ENCODE data around the gene CASZ1. TPM values are rescaled to one million over a fixed set of nuclear protein-coding genes. Genes with fewer than 3 reads are reported as not detected.

CASZ1 gene
- total RNA-seq, 4 donors from 2014 or later = 5.2 to 38.5 (median 18.7) TPM

DNA sequence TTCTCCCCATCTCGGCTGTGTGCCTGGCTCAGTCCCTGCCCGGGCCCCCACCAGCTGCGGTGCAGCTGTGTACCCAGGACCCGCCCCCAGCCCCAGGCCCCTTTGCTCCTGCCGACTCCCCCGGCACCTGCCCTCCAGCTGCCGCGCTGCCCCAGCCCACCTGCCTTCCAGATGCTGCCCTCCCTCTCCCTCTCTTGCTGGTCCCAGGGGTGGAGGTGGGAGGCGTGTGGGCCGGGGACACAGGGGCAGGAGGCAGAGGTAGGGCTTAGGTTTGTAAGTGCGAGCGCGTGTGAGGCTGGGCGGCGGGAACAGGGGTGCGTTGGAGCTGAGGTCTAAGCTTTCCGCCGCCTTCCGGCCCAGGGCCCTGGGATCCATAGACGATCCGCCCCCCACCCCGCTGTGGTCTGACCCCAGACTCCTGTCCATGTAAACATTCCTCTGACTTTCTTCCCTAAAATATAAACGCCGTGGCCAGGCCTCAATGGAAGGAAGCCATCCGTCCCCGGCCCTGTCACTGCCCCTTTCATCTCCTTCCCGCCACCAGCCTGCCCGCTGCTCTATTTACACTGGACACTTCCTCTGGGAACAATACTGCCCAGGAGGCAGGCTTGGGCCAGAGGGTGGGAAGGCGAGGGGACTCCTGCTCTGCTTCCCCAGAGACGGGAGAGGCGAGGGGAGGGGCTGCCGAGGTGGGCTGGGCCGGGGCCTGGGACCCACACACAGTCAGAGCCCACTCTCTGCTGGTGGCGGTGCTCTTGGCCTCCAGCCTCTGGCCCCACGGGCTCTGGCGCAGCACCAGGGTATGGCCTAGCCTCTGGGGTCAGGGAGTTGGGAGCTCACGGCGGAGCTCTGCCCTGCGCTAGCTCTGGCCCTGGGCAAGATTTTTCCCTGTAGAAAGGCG is 128.3 kb downstream of the CASZ1 start:
- DNase-seq = no peak
- Histone ChIP-seq H3K36me3 (no peaks in the 10 kb centered on the region), H3K4me1 (peaks cover 47 to 69% of the 10 kb centered on the region in 2 donors), H3K4me3 (replicated peaks in 1 of 3) (no peak overlapping the region), H3K27me3 (no peaks in the 10 kb centered on the region), H3K27ac (peak overlapping the region in 1 of 3 donors; percentile 90), H3K9me3 (no peaks in the 10 kb centered on the region)
- intact Hi-C loops (cut with DNase I) = no loop called here
- 76 to 88% methylated on average over 19 to 27 of the region's 40 CpGs for WGBS, 2 donors
- TF ChIP-seq, protein P1, sequence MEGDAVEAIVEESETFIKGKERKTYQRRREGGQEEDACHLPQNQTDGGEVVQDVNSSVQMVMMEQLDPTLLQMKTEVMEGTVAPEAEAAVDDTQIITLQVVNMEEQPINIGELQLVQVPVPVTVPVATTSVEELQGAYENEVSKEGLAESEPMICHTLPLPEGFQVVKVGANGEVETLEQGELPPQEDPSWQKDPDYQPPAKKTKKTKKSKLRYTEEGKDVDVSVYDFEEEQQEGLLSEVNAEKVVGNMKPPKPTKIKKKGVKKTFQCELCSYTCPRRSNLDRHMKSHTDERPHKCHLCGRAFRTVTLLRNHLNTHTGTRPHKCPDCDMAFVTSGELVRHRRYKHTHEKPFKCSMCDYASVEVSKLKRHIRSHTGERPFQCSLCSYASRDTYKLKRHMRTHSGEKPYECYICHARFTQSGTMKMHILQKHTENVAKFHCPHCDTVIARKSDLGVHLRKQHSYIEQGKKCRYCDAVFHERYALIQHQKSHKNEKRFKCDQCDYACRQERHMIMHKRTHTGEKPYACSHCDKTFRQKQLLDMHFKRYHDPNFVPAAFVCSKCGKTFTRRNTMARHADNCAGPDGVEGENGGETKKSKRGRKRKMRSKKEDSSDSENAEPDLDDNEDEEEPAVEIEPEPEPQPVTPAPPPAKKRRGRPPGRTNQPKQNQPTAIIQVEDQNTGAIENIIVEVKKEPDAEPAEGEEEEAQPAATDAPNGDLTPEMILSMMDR (IDR thresholded peaks at IDR 0.05) = no peak
- TF ChIP-seq POLR2A (IDR thresholded peaks at IDR 0.05) = no peak

DNA sequence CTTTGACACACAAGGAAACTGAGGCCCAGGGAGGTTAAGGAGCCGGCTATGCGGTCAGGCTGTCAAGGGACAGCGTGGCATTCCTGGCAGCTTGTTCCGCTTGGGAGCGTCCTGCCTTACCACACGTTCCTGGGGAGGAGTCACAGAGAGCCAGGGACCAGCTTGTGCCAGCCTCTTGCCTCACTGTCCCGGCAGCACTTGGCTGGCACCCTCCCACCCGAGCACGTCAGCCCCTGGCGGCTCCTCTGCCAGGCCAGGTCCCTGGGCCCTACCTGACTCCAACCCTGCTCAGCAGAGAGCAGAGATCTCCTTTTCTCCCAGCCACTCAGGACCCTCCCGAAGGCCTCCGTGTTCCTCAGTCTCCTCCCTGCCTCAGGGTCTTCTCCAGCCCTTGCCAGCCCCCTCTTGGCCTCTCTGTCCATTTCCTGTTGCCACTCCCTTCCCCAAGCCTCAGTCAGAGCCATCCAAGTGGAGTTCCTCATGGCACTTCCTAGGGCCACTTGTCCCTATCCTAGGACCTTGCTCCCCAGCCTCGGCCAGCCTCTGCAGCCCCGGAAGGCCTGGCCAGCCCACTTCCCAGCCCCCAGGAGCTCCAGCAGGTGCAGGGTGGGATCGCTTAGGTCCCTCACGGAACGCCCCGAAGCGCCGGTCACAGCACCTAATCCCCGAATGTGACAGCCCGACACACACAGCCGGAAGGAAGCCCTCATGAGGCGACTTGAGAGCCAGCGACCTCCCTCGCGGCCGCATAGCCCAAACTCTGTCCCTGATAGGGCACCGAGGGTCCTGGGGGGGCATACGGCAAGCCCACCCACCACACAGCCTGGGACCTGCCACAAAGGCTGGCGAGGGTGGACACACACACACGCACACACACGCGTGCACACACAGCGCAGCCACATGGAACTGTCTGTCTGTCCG is 130.3 kb downstream of the CASZ1 start:
- intact Hi-C loops (cut with DNase I) = no loop called here
- Histone ChIP-seq H3K36me3 (no peaks in the 10 kb centered on the region), H3K9me3 (no peaks in the 10 kb centered on the region), H3K27ac (peak overlapping the region; percentile 85 to 90 (median 88)), H3K27me3 (no peaks in the 10 kb centered on the region), H3K4me1 (peaks cover 31 to 52% of the 10 kb centered on the region in 2 donors), H3K4me3 (replicated peaks in 1 of 3) (no peak overlapping the region)
- peak in 1 of 2 donors; percentile 60 for TF ChIP-seq POLR2A (IDR thresholded peaks at IDR 0.05)
- TF ChIP-seq, protein P1 (IDR thresholded peaks at IDR 0.05) = peak in 2 of 6 experiments; percentile 32
- WGBS, 2 donors = 66 to 68% methylated on average over 21 to 27 of the region's 36 CpGs
- DNase-seq = peak; percentile 98

DNA sequence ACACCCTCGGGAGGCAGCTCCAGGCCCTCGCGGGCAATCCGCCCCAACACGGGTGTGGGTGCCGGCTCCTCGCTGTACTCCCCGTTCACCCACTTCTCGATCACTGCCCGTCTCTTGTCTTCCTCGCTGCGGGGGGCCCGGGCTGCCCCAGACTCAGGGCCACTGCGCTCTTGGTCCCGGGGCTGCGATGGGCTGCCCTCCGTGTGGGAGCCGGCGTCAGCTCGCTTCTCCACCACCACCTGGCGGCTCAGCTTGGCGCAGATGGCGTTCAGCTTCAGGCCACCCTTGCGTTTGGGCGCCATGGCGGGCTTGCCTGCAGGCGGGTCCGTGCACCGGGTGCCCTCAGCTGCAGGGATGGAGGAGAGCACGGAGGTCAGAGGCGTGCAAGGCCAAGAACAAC is 131.2 kb downstream of the CASZ1 start:
- H3K4me3 ChIP-seq (replicated peaks in 1 of 3) = no peak overlapping the region
- no peak for DNase-seq
- H3K9me3 ChIP-seq = no peaks in the 10 kb centered on the region
- 97% methylated on average over 27 to 29 of the region's 31 CpGs for WGBS, 2 donors
- peak overlapping the region in 1 of 3 donors; percentile 88 for H3K27ac ChIP-seq
- H3K36me3 ChIP-seq = no peaks in the 10 kb centered on the region
- intact Hi-C loops (cut with DNase I) = no loop called here
- peaks cover 21 to 45% of the 10 kb centered on the region in 2 donors for H3K4me1 ChIP-seq
- H3K27me3 ChIP-seq = no peaks in the 10 kb centered on the region
- TF ChIP-seq, protein P1 (IDR thresholded peaks at IDR 0.05) = no peak
- no peak for TF ChIP-seq POLR2A (IDR thresholded peaks at IDR 0.05)

DNA sequence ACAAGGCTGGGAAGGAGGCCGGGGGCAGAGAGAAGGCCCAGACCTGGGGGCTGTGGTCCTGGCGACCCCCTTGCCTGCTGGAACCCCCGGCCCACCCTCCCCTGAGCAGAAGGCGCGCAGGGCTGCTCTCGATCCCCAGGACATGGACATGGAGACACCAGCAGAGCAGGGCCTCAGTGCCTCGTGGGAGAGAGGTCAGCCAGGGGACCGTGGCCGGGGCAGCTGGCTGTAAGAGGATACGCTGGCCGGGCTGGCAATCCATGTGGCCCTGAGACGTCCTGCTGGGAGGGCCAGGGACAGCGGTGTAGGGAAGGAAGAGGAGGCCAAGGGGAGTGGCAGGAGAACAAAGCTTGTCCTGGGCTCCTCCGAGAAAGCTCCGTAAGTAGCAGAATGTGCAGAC is 132.2 kb downstream of the CASZ1 start:
- Histone ChIP-seq H3K9me3 (no peaks in the 10 kb centered on the region), H3K36me3 (no peaks in the 10 kb centered on the region), H3K27ac (no peak overlapping the region), H3K27me3 (no peaks in the 10 kb centered on the region), H3K4me3 (replicated peaks in 1 of 3) (no peak overlapping the region), H3K4me1 (peaks cover 20 to 52% of the 10 kb centered on the region in 2 donors)
- WGBS, 2 donors = 74% methylated on average over 12 to 15 of the region's 15 CpGs
- intact Hi-C loops (cut with DNase I) = no loop called here
- TF ChIP-seq POLR2A (IDR thresholded peaks at IDR 0.05) = no peak
- TF ChIP-seq, protein P1 (IDR thresholded peaks at IDR 0.05) = no peak
- no peak for DNase-seq

All from thyroid gland (tissue), 4 donors.